ENCODE results near the gene ACP4.
A peak's percentile ranks its signal among the peaks of the same experiment; 100 is the strongest.
"Not testable (repeated sequence)": the region's sequence is repeated elsewhere in the genome, so short reads cannot be mapped to it uniquely, and the experiment has no call there.

ACP4 gene, protein sequence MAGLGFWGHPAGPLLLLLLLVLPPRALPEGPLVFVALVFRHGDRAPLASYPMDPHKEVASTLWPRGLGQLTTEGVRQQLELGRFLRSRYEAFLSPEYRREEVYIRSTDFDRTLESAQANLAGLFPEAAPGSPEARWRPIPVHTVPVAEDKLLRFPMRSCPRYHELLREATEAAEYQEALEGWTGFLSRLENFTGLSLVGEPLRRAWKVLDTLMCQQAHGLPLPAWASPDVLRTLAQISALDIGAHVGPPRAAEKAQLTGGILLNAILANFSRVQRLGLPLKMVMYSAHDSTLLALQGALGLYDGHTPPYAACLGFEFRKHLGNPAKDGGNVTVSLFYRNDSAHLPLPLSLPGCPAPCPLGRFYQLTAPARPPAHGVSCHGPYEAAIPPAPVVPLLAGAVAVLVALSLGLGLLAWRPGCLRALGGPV

DNA sequence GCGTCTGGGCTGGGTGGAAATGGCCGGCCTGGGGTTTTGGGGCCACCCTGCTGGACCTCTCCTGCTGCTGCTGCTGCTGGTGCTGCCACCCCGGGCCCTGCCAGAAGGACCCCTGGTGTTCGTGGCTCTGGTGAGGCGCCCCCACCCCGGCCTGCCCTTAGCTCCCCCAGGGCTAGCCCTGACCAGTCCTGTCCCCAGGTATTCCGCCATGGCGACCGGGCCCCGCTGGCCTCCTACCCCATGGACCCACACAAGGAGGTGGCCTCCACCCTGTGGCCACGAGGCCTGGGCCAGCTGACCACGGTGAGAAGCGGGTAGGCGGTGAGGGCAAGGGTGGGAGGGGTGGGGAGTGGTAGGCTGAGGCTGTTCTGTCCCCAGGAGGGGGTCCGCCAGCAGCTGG, at the start of gene ACP4:
Gene ACP4, plus strand, starts transcription at position 20 of the 400 bp plus-strand sequence. Its CDS starts 0 bp downstream, at position 20.
- no peak for DNase-seq
- in situ Hi-C loops (cut with HindIII; ENCODE audit: low pct_ligation_motif_present, low pct_unique_long_range_greater_than_20kb, low sequenced_read_pairs) = no loop called here

- in situ Hi-C loops (cut with HindIII; ENCODE audit: low pct_ligation_motif_present, low pct_unique_long_range_greater_than_20kb, low sequenced_read_pairs) = no loop called here
- DNase-seq = no peak
Measured at GRCh38 chr19:50741179-50741933, 48.9 kb upstream of the ACP4 start.

GRCh38 chr19:50743537-50743936, 46.7 kb upstream of the ACP4 start:
- no peak for DNase-seq
- in situ Hi-C loops (cut with HindIII; ENCODE audit: low pct_ligation_motif_present, low pct_unique_long_range_greater_than_20kb, low sequenced_read_pairs) = no loop called here

DNA sequence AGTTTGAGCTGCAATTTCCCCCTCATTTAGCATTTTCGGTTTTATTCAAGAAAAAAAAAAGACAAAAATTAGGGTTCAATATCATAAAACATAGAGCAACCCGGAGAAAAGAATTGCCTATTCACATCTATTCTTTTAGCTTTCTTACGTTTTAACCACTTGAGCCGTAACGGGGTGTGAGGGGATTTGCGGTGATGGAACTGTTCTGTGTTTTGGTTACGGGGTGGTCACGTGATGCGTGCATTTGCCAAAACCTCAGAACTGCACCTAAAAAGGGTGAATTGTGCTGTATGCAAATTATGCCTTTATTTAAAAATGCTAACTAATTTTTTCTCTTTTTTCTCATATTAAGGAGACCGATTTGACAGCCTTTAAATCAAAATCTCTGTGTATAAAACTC, 45.0 kb upstream of the ACP4 start:
- in situ Hi-C loops (cut with HindIII; ENCODE audit: low pct_ligation_motif_present, low pct_unique_long_range_greater_than_20kb, low sequenced_read_pairs) = no loop called here
- DNase-seq = no peak

DNA sequence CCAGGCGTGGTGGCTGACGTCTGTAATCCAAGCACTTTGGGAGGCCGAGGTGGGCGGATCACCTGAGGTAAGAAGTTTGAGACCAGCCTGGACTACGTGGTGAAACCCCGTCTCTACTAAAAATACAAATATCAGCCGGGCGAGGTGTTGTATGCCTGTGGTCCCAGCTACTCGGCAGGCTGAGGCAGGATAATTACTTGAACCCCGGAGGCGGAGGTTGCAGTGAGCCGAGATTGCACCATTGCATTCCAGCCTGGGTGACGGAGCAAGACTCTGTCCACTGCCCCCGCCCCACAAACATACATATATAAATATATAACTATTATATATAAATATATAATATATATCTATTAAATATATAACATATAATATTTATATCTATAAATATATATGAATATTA, 43.1 kb upstream of the ACP4 start:
- in situ Hi-C loops (cut with HindIII; ENCODE audit: low pct_ligation_motif_present, low pct_unique_long_range_greater_than_20kb, low sequenced_read_pairs); DNase-seq: not testable (repeated sequence)

DNA sequence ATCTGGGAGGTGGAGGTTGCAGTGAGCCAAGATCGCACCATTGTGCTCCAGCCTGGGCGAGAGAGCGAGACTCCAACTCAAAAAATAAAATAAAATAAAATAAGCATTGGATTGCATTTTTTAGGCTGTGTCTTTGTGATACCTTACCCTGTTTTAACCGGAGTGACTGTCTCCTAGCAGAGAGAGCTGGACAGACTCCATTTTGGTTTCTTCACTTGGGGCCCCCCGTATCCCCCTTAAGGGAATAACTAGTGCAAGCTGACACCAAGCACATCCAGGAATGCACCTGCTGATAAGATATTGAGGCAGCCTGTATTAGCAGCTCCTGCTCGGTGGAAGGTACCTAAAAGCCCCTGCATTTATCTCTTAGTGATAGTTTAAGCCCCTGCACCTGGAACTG, 40.7 kb upstream of the ACP4 start:
- no peak for DNase-seq
- in situ Hi-C loops (cut with HindIII; ENCODE audit: low pct_ligation_motif_present, low pct_unique_long_range_greater_than_20kb, low sequenced_read_pairs) = no loop called here

GRCh38 chr19:50750010-50750409, 40.2 kb upstream of the ACP4 start:
- no peak for DNase-seq
- in situ Hi-C loops (cut with HindIII; ENCODE audit: low pct_ligation_motif_present, low pct_unique_long_range_greater_than_20kb, low sequenced_read_pairs) = no loop called here

DNA sequence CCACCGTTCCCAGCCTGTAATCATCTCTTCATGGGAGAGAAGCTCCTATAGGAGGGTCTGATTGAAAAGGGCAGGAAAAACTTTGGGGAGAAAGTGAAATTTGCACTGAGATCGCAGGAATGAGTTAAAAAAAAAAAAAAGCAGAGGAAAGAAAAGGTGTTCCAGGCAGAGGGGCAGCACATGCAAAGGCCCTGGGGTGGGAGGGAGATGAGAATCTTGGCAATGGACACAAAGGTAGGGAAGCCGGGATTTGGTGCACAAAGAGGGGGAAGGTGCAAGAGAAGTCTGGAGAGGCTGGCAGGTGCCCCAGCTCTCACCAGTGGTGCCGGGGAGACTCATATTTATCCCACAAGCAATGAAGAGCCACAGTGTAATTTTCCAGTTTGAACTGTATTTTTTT, 36.3 kb upstream of the ACP4 start:
- in situ Hi-C loops (cut with HindIII; ENCODE audit: low pct_ligation_motif_present, low pct_unique_long_range_greater_than_20kb, low sequenced_read_pairs) = no loop called here
- no peak for DNase-seq

DNA sequence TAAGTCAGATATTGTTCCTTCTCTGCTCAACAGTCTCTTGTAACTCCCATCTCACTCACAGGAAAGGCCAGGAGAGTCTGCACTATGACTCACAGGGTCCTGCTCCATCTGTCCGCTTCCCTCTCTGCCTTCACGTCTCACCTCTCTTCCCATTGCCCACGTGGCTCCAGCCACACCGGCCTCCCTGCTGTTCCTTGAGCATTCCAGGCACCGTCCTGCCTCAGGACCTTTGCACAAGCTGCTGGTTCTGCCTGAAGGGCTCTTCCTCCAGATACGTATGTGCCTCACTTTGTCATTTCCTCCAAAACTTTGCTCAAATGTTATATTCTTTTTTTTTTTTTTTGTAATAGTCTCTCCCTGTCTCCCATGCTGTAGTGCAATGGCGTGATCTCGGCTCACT, 34.0 kb upstream of the ACP4 start:
- DNase-seq; in situ Hi-C loops (cut with HindIII; ENCODE audit: low pct_ligation_motif_present, low pct_unique_long_range_greater_than_20kb, low sequenced_read_pairs): not testable (repeated sequence)

DNA sequence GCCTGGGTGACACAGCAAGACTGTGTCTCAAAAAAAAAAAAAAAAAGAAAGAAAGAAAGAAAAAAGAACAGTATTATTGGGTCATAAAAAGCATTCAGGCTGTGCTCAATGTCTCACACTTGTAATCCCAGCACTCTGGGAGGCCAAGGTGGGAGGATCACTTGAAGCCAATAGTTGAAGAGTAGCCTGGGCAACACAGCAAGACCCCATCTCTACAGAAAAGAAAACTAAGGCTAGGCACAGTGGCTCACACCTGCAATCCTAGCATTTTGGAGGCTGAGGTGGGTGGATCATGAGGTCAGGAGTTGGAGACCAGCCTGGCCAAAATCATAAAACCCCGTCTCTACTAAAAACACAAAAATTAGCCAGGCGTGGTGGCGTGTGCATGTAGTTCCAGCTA, 32.6 kb upstream of the ACP4 start:
- DNase-seq; in situ Hi-C loops (cut with HindIII; ENCODE audit: low pct_ligation_motif_present, low pct_unique_long_range_greater_than_20kb, low sequenced_read_pairs): not testable (repeated sequence)

DNA sequence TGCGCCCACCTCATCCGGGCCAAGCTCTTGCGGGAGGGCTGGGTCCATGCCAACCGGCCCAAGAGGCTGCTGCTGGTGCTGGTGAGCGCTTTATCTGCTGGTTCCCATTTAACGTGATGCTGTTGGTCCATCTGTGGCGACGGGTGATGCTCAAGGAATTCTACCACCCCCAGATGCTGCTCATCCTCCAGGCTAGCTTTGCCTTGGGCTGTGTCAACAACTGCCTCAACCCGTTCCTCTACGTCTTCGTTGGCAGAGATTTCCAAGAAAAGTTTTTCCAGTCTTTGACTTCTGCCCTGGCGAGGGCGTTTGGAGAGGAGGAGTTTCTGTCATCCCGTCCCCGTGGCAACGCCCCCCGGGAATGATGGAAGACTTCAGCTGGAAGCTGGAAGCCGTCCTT, 31.1 kb upstream of the ACP4 start:
- in situ Hi-C loops (cut with HindIII; ENCODE audit: low pct_ligation_motif_present, low pct_unique_long_range_greater_than_20kb, low sequenced_read_pairs); DNase-seq: not testable (repeated sequence)

- in situ Hi-C loops (cut with HindIII; ENCODE audit: low pct_ligation_motif_present, low pct_unique_long_range_greater_than_20kb, low sequenced_read_pairs) = no loop called here
- DNase-seq = peak; percentile 24
Measured at GRCh38 chr19:50759886-50760285, 30.3 kb upstream of the ACP4 start.

- in situ Hi-C loops (cut with HindIII; ENCODE audit: low pct_ligation_motif_present, low pct_unique_long_range_greater_than_20kb, low sequenced_read_pairs); DNase-seq: not testable (repeated sequence)
Measured at GRCh38 chr19:50761501-50761900, 28.7 kb upstream of the ACP4 start.

DNA sequence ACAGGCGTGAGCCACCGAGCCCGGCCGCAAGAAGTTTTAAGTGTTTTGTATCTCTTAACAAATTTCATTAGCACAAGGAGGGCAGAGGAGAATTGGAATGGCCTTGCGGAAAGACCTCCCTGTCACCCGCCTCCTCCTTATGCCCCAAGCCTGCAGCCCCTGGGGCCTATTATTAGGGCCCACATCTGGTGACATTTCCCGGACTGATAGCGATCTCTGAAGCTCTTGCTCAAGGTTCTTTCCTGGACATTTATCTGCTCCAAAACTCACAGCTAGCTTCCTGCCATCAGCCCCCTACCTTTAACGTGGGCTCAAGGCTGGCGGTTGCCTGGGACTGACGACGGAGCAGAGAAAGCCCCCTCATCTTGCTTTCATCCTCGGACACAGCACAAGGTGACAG, 26.7 kb upstream of the ACP4 start:
- DNase-seq; in situ Hi-C loops (cut with HindIII; ENCODE audit: low pct_ligation_motif_present, low pct_unique_long_range_greater_than_20kb, low sequenced_read_pairs): not testable (repeated sequence)

- in situ Hi-C loops (cut with HindIII; ENCODE audit: low pct_ligation_motif_present, low pct_unique_long_range_greater_than_20kb, low sequenced_read_pairs) = no loop called here
- no peak for DNase-seq
Measured at GRCh38 chr19:50764409-50764808, 25.8 kb upstream of the ACP4 start.

DNA sequence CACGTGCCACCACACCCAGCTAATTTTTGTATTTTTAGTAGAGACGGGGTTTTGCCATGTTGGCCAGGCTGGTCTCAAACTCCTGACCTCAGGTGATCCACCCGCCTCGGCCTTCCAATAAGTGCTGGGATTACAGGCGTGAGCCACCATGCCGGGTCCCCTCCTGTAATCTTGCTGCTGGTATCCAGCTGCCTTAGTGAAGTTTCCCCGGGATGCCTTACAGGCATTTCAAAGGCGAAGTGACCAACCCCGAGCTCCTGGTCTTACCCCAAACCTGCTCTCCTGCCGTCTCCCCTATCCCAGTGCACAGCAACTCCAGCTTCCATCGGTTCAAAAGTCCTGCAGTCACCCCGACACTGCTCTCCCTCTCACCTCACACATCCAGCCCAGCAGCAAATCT, 23.5 kb upstream of the ACP4 start:
- DNase-seq; in situ Hi-C loops (cut with HindIII; ENCODE audit: low pct_ligation_motif_present, low pct_unique_long_range_greater_than_20kb, low sequenced_read_pairs): not testable (repeated sequence)

DNA sequence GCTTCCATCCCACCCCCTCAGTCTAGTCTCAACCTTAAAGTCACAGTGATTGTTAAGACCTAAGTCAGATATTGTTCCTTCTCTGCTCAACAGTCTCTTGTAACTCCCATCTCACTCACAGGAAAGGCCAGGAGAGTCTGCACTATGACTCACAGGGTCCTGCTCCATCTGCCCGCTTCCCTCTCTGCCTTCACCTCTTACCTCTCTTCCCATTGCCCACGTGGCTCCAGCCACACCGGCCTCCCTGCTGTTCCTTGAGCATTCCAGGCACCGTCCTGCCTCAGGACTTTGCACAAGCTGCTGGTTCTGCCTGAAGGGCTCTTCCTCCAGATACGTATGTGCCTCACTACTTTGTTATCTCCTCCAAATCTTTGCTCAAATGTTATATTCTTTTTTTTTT, 23.0 kb upstream of the ACP4 start:
- DNase-seq; in situ Hi-C loops (cut with HindIII; ENCODE audit: low pct_ligation_motif_present, low pct_unique_long_range_greater_than_20kb, low sequenced_read_pairs): not testable (repeated sequence)

DNA sequence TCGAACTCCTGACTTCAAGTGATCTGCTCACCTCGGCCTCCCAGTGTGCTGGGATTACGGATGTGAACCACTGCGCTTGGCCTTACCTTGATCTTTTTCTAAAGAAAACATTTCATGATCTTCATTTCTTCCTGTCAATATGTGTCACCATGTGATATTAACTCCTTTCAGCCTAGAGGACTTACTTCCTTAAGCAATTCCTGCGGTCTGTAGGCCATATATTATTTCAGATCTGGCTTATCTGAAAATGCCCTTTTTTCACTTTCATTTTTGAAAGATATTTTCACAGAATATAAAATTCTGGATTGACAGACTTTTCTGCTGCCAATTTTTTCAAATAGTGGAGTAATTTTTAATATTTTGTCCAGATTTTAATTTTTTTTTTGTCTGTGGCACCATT, 21.9 kb upstream of the ACP4 start:
- DNase-seq = no peak
- in situ Hi-C loops (cut with HindIII; ENCODE audit: low pct_ligation_motif_present, low pct_unique_long_range_greater_than_20kb, low sequenced_read_pairs) = no loop called here

DNA sequence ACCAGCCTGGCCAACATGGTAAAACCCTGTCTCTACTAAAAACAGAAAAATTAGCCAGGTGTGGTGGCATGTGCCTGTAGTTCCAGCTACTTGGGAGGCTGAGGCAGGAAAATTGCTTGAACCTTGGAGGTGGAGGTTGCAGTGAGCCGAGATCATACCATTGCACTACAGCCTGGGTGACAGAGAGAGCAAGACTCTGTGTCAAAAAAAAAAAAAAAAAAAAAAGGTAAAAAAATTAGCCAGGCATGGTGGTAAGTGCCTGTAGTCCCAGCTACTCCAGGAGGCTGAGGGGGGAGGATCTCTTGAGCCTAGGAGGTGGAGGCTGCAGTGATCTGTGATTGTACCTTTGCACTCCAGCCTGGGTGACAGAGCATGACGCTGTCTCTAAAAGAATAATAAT, 20.1 kb upstream of the ACP4 start, which contains the start of gene GPR32:
Gene GPR32, plus strand, starts transcription at position 301 of the 400 bp plus-strand sequence. CDS start 137 bp downstream, outside the sequence.
- in situ Hi-C loops (cut with HindIII; ENCODE audit: low pct_ligation_motif_present, low pct_unique_long_range_greater_than_20kb, low sequenced_read_pairs); DNase-seq: not testable (repeated sequence)

DNA sequence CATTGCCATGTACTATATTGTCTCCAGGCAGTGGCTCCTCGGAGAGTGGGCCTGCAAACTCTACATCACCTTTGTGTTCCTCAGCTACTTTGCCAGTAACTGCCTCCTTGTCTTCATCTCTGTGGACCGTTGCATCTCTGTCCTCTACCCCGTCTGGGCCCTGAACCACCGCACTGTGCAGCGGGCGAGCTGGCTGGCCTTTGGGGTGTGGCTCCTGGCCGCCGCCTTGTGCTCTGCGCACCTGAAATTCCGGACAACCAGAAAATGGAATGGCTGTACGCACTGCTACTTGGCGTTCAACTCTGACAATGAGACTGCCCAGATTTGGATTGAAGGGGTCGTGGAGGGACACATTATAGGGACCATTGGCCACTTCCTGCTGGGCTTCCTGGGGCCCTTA, 19.3 kb upstream of the ACP4 start:
- in situ Hi-C loops (cut with HindIII; ENCODE audit: low pct_ligation_motif_present, low pct_unique_long_range_greater_than_20kb, low sequenced_read_pairs) = no loop called here

More for the DNA sequence above, 19.3 kb upstream of the ACP4 start:
- no peak for DNase-seq

All from ACHN (cell line).